GM23338 (cell line): ENCODE data around the gene PRDM8. TPM values are rescaled to one million over a fixed set of nuclear protein-coding genes. Genes with fewer than 3 reads are reported as not detected.

Experiments
- ATAC-seq: fragments of 200-7000 bp; cut with Tn5 transposase; 3 replicates; pipeline ENCODE4 v1.9.1; 2020
- DNase-seq: peaks from one replicate; pipeline ENCODE4 v3.0.0-alpha.2; 2015; ENCODE audit warnings: low spot score
- H2AFZ ChIP-seq: fragments of 200-600 bp; sonication (generic); 2 replicates; pipeline ENCODE4 v1.8.0; 2016; ENCODE audit warnings: antibody characterized with exemption, mild to moderate bottlenecking, moderate library complexity
- H3F3A ChIP-seq: fragments of 200-600 bp; sonication (generic); replicated peaks from 2 replicates; pipeline ENCODE4 v1.8.0; 2017; ENCODE audit warnings: antibody characterized with exemption, mixed run types, low read depth
- H3K27ac ChIP-seq: fragments of 200-600 bp; sonication (generic); 2 replicates; pipeline ENCODE4 v1.6.1; 2016; ENCODE audit warnings: low read depth
- H3K27me3 ChIP-seq: fragments of 200-600 bp; sonication (generic); 2 replicates; pipeline ENCODE4 v1.8.0; 2016; ENCODE audit warnings: mild to moderate bottlenecking, mixed run types, moderate library complexity; ENCODE audit not compliant: insufficient read depth
- H3K36me3 ChIP-seq: fragments of 200-600 bp; sonication (generic); 2 replicates; pipeline ENCODE4 v1.8.0; 2016; ENCODE audit warnings: mild to moderate bottlenecking; ENCODE audit not compliant: insufficient read depth
- H3K4me1 ChIP-seq: fragments of 200-600 bp; sonication (generic); 2 replicates; pipeline ENCODE4 v1.8.0; 2016; ENCODE audit warnings: mild to moderate bottlenecking, moderate library complexity; ENCODE audit not compliant: insufficient read depth
- H3K4me2 ChIP-seq: fragments of 200-600 bp; sonication (generic); 2 replicates; pipeline ENCODE4 v1.7.1; 2017; ENCODE audit warnings: mixed run types
- H3K4me3 ChIP-seq: fragments of 200-600 bp; sonication (generic); 2 replicates; pipeline ENCODE4 v1.6.1; 2016; ENCODE audit warnings: mixed run types
- H3K79me2 ChIP-seq: fragments of 200-600 bp; sonication (generic); replicated peaks from 2 replicates; pipeline ENCODE4 v1.8.0; 2017; ENCODE audit warnings: mild to moderate bottlenecking; ENCODE audit not compliant: insufficient read depth
- H3K9me2 ChIP-seq: fragments of 200-600 bp; sonication (generic); 2 replicates; pipeline ENCODE4 v1.8.0; 2017; ENCODE audit not compliant: insufficient read depth
- H4K20me1 ChIP-seq: fragments of 200-600 bp; sonication (generic); replicated peaks from 2 replicates; pipeline ENCODE4 v1.8.0; 2017; ENCODE audit warnings: mild to moderate bottlenecking; ENCODE audit not compliant: insufficient read depth
- H3K27ac Mint-ChIP-seq: 2 replicates; pipeline ENCODE4 v1.8.0; 2020; ENCODE audit warnings: inconsistent platforms, mild to moderate bottlenecking, moderate library complexity, mixed read lengths
- H3K27me3 Mint-ChIP-seq: 3 replicates; pipeline ENCODE4 v1.8.0; 2022; ENCODE audit warnings: low read depth, mild to moderate bottlenecking, moderate library complexity, mixed read lengths, inconsistent platforms; ENCODE audit not compliant: insufficient read depth, poor library complexity
- H3K36me3 Mint-ChIP-seq: 3 replicates; pipeline ENCODE4 v1.8.0; 2021; ENCODE audit warnings: low read depth, mild to moderate bottlenecking, inconsistent platforms, moderate library complexity, mixed read lengths
- H3K4me1 Mint-ChIP-seq: 3 replicates; pipeline ENCODE4 v1.8.0; 2020; ENCODE audit warnings: mild to moderate bottlenecking, inconsistent platforms, mixed read lengths
- H3K4me3 Mint-ChIP-seq: 3 replicates; pipeline ENCODE4 v1.8.0; 2021; ENCODE audit warnings: moderate library complexity, mild to moderate bottlenecking, inconsistent platforms, mixed read lengths
- H3K9me3 Mint-ChIP-seq: 3 replicates; pipeline ENCODE4 v1.8.0; 2020; ENCODE audit warnings: moderate library complexity, mild to moderate bottlenecking, inconsistent platforms, mixed read lengths
- CREB1 ChIP-seq: fragments of 250-450 bp; sonication (Bioruptor Pico); IDR thresholded peaks from 2 replicates; pipeline ENCODE4 v1.5.0; 2020; ENCODE audit warnings: low read depth, mild to moderate bottlenecking, moderate library complexity
- CTCF ChIP-seq, 2 experiments: fragments of 200-600 bp in 1 of 2; sonication (generic) in 1 of 2; conservative IDR thresholded peaks; 2 replicates each; pipeline versions ENCODE4 v1.5.1 to v1.6.1; 2016 to 2017; ENCODE audit warnings: antibody characterized with exemption in 2 of 2, low read depth in 2 of 2, mild to moderate bottlenecking in 2 of 2, moderate library complexity in 1 of 2
- ETS1 ChIP-seq: IDR thresholded peaks from 2 replicates; pipeline ENCODE4 v1.6.1; 2016; ENCODE audit warnings: antibody characterized with exemption
- EZH2 ChIP-seq: fragments of 200-600 bp; sonication (generic); IDR thresholded peaks from one replicate; pipeline ENCODE4 v1.8.0; 2017; ENCODE audit warnings: antibody characterized with exemption, mild to moderate bottlenecking, low read depth; ENCODE audit not compliant: unreplicated experiment
- JUNB ChIP-seq: IDR thresholded peaks from one replicate; pipeline ENCODE4 v1.6.1; 2016; ENCODE audit warnings: antibody characterized with exemption; ENCODE audit not compliant: unreplicated experiment
- NANOG ChIP-seq: IDR thresholded peaks from 2 replicates; pipeline ENCODE4 v1.6.1; 2016; ENCODE audit warnings: antibody characterized with exemption, borderline replicate concordance
- POLR2AphosphoS5 ChIP-seq: IDR thresholded peaks from 2 replicates; pipeline ENCODE4 v1.6.1; 2016; ENCODE audit warnings: antibody characterized with exemption, low read depth
- REST ChIP-seq: IDR thresholded peaks from one replicate; pipeline ENCODE4 v1.6.1; 2018; ENCODE audit warnings: antibody characterized with exemption; ENCODE audit not compliant: unreplicated experiment
- STAT1 ChIP-seq: IDR thresholded peaks from one replicate; pipeline ENCODE4 v1.6.1; 2016; ENCODE audit warnings: antibody characterized with exemption; ENCODE audit not compliant: unreplicated experiment
- ZNF114 ChIP-seq: fragments of 250-450 bp; sonication (Bioruptor Pico); IDR thresholded peaks from 2 replicates; pipeline ENCODE4 v1.5.0; 2020; ENCODE audit warnings: mild to moderate bottlenecking, moderate library complexity
- ZNF462 ChIP-seq: fragments of 250-450 bp; sonication (Bioruptor Pico); IDR thresholded peaks from 2 replicates; pipeline ENCODE4 v1.5.0; 2020; ENCODE audit warnings: mild to moderate bottlenecking, moderate library complexity
- polyA plus RNA-seq: library from polyadenylated mRNA; unstranded; fragments of >200 nt; fragmentation: Nextera tagmentation; extraction: Ambion mirVana; gene quantifications from 2 replicates; pipeline ENCODE4 v1.2.1, GENCODE V29; 2016
- total RNA-seq: library from RNA; depleted of rRNA; stranded (reverse); fragments of >200 nt; shearing (Covaris generic); gene quantifications from 2 replicates; pipeline ENCODE4 v1.2.3, GENCODE V29; 2014

Gene PRDM8
- total and polyA plus RNA-seq, 2 experiments from 2014 or later = 0.16 TPM; not detected in 1

- TF ChIP-seq CTCF (conservative IDR thresholded peaks at IDR 0.05; ENCODE audit: low read depth in 2 of 2) = no peak
These were observed 51.8 kb downstream of the PRDM8 start (continued) for GRCh38 chr4:80249144-80249543.

- H3K27ac Mint-ChIP-seq = no peak overlapping the region
- no peaks in the 10 kb centered on the region for H3K4me1 Mint-ChIP-seq
- DNase-seq (no peak), ATAC-seq (no peak)
- H3K79me2 ChIP-seq = no peaks in the 10 kb centered on the region
- H3K27me3 ChIP-seq = peaks cover 19% of the 10 kb centered on the region; the same call in 1 of the 2 replicates
- no peaks in the 10 kb centered on the region for H3K9me3 Mint-ChIP-seq
- no peaks in the 10 kb centered on the region for H3F3A ChIP-seq
- H3K27me3 Mint-ChIP-seq = peaks cover under 1% of the 10 kb centered on the region
- no peaks in the 10 kb centered on the region for H3K9me2 ChIP-seq
- H3K36me3 ChIP-seq = no peaks in the 10 kb centered on the region
- H3K4me1 ChIP-seq = no peaks in the 10 kb centered on the region
- H3K4me2 ChIP-seq = no peak overlapping the region
- H3K4me3 ChIP-seq = no peak overlapping the region
- no peak overlapping the region for H3K27ac ChIP-seq
- H4K20me1 ChIP-seq = no peaks in the 10 kb centered on the region
- H3K4me3 Mint-ChIP-seq = no peak overlapping the region
- no peak overlapping the region for H2AFZ ChIP-seq
- H3K36me3 Mint-ChIP-seq = no peaks in the 10 kb centered on the region
- TF ChIP-seq STAT1 (no peak), NANOG (no peak), ZNF114 (CRISPR knock-in tag) (no peak), ETS1 (no peak), POLR2AphosphoS5 (no peak), ZNF462 (CRISPR knock-in tag) (no peak), JUNB (no peak), CTCF (conservative IDR thresholded peaks at IDR 0.05; ENCODE audit: low read depth in 2 of 2) (no peak), EZH2 (no peak), REST (no peak), CREB1 (CRISPR knock-in tag) (no peak)
These were observed 55.1 kb downstream of the PRDM8 start for GRCh38 chr4:80252427-80252826.
